Fibroblast of villous mesenchyme (primary cell): ENCODE results near the gene UNC80. TPM values are rescaled to one million over a fixed set of nuclear protein-coding genes. Genes with fewer than 3 reads are reported as not detected.

Source experiments
- DNase-seq: peaks from one replicate; pipeline ENCODE4 v3.0.0-alpha.2; 2010; ENCODE audit warnings: low read depth
- H3K4me3 ChIP-seq: 2 replicates; pipeline ENCODE4 v1.5.1; 2011; ENCODE audit warnings: low read depth, mild to moderate bottlenecking, low read length
- total RNA-seq: library from RNA; depleted of rRNA; stranded (reverse); fragments of >200 nt; gene quantifications from 2 replicates; pipeline ENCODE4 v1.2.3, GENCODE V29; 2012
- TF ChIP-seq, protein P1 (sequence below): IDR thresholded peaks from 2 replicates; pipeline ENCODE4 v1.5.1; 2012; ENCODE audit warnings: low read depth, mild to moderate bottlenecking, low read length; ENCODE audit not compliant: insufficient read depth

Gene UNC80
- total RNA-seq, 1 donor: not detected

DNA sequence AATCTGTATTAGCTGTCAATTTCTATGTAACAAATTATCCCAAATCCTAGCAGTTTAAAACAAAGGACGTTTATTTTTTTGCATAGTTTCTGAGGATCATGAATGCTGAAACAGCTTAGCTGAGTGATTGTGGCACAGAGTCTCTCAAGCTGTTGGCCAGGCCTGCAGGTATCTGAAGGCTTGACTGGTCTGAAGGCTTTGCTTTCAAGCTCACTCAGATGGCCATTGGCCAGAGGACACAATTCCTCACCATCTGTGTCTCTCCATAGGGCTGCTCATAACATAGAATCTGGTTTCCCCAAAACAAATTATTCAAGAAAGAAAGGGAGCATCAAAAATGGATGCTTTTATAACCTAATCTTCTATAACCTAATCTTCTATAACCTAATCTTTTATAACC is 33.7 kb downstream of the UNC80 start:
- no peak overlapping the region for H3K4me3 ChIP-seq
- no peak for DNase-seq
- TF ChIP-seq, protein P1, sequence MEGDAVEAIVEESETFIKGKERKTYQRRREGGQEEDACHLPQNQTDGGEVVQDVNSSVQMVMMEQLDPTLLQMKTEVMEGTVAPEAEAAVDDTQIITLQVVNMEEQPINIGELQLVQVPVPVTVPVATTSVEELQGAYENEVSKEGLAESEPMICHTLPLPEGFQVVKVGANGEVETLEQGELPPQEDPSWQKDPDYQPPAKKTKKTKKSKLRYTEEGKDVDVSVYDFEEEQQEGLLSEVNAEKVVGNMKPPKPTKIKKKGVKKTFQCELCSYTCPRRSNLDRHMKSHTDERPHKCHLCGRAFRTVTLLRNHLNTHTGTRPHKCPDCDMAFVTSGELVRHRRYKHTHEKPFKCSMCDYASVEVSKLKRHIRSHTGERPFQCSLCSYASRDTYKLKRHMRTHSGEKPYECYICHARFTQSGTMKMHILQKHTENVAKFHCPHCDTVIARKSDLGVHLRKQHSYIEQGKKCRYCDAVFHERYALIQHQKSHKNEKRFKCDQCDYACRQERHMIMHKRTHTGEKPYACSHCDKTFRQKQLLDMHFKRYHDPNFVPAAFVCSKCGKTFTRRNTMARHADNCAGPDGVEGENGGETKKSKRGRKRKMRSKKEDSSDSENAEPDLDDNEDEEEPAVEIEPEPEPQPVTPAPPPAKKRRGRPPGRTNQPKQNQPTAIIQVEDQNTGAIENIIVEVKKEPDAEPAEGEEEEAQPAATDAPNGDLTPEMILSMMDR: no peak

DNA sequence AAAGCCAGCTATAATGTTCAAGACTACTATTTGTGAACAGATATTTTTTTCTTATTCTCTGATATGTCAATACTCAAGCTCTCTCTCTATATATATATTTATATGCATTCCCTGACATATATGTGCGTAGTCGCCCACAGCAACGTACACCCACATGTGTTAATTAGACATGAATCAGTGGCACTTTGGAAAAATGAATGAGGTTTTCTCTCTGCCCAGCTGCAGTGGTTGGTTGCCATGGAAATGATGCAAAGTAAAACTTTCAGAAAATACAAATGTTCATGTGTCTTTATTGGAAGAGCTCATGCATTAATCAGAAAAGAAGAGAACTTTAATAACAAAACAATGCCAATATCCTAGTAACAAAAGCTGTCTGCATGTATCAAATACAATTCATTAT is 34.7 kb downstream of the UNC80 start:
- no peak for DNase-seq
- H3K4me3 ChIP-seq: no peak overlapping the region
- TF ChIP-seq, protein P1: no peak

DNA sequence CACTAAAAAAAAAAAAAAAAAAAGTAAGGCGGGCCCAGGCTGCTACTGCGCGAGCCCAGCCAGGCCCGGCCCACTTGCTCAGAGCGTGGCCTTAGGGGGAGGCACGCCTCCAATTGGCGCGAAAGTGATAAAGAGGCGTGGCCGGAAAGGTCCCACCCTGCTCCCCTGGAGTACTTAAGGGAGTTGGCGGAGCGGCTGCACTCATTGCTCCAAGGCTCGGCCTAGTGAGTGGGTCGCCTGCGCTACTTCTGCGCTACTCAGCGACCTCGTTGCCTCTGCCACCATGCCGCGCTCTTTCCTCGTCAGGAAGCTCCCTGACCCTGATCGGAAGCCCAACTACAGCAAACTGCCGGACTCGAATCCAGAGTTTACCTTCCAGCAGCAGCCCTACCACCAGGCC is 36.9 kb downstream of the UNC80 start:
- TF ChIP-seq, protein P1: no peak
- no peak for DNase-seq
- H3K4me3 ChIP-seq: no peak overlapping the region

DNA sequence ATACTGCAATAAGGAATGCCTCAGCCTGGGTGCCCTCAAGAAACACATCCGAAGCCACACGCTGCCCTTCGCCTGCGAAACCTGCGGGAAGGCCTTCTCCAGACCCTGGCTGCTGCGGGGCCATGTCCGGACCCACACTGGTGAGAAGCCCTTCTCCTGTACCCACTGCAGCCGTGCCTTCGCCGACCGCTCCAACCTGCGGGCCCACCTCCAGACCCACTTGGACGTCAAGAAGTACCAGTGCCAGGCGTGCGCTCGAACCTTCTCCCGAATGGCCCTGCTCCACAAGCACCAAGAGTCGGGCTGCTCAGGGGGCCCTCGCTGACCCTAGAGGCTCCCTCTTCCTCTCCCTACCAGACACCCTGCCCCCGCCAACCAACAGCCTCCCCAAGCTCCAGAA is 37.6 kb downstream of the UNC80 start:
- no peak overlapping the region for H3K4me3 ChIP-seq
- TF ChIP-seq, protein P1: no peak
- no peak for DNase-seq

DNA sequence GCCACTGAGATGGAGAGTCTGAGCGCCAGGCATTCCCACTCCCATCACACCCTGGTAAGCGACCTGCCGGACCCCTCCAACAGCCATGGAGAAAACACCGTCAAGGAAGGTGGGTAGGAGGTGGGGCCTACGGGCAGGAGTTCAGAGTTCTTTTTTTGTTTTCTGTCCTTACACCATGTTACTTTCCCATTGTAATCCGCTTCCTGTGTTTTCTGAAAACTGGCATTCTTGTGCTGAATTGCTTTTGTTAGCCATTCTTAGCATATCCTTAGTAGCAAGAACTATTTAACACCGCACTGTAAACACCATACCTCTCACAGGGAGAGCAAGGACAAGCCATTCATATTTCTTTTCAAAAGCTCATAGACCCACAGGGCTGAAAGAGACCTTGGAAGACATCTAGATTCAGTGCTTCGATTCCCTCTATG is 46.2 kb downstream of the UNC80 start:
- DNase-seq: no peak
- no peak overlapping the region for H3K4me3 ChIP-seq
- TF ChIP-seq, protein P1: no peak

DNA sequence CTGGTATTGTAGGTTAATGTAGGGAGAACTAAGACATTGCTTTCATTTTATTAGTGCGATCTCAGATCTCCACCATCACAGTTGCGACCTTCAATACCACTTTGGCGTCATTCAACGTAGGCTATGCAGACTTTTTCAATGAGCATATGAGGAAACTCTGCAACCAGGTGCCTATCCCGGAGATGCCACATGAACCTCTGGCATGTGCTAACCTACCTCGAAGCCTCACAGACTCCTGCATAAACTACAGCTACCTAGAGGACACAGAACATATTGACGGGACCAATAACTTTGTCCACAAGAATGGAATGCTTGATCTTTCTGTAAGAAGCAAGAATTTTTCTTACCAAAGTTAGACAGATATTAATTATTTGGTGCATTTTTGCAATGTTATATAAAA is 47.3 kb downstream of the UNC80 start:
- no peak for DNase-seq
- TF ChIP-seq, protein P1: no peak
- no peak overlapping the region for H3K4me3 ChIP-seq

DNA sequence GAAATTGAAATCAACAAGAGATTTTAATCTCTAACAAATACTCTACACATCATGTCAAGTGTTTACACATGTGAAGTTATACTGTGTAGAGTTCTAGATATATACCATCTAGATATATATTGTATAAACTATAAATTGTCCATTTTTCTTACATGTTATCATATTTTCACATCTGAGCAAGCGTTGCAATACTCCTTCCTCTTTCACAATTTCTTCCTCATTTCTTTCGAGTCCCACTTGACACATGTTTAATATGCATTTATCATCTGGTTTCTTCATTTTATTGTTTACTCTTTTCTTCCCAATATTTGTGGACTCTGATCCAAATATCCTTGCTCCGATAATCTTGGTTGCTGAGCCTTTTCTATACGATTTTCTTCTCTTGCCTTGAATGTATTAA is 50.2 kb downstream of the UNC80 start:
- TF ChIP-seq, protein P1: no peak

More for the DNA sequence above, 50.2 kb downstream of the UNC80 start:
- DNase-seq: no peak
- no peak overlapping the region for H3K4me3 ChIP-seq
